GM19099 (cell line): ENCODE data around the gene GKN1.

Source experiments
- POLR2A ChIP-seq: IDR thresholded peaks from 3 replicates; pipeline ENCODE4 v1.6.1; 2011; ENCODE audit warnings: low read depth; ENCODE audit not compliant: insufficient read length; ENCODE audit errors: extremely low read depth

GKN1 gene

DNA sequence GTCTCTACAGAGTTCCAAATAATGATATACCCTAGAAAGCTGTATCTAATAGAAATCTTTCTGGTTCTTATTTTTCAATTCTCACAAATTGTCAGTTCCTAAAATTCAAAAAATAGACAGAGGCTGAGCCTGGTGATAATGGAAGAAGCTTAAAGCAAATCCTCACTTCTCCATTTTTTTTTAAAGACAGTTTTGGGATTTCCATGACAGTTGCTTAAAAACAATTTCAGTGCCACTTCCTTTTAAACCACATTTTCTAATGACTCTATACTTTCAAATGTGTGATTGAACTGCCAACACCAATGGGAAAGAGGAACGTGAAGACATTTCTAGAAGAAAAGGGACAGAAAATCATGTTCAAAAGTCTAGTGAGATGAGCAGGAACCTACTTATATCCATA is 25.7 kb upstream of the GKN1 start:
- TF ChIP-seq POLR2A: no peak

DNA sequence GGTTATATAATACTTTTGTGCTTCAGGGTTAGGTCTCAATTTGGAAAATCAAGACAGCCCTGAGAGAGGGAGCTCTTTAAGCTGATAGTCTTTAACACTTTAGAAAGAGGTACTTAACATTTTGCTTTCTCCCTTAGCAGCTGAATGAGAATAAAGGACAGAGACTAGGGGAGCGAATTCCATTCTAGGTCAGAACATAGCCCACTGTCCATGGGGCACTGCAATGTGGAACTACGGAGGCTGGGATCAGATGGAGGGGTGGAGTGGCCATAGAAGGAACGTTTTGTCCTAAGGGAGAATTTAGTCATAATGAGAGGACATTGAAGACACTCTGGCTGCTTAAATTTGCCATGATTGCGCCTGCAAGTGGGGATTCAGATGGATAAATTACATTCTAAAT is 22.5 kb upstream of the GKN1 start:
- no peak for TF ChIP-seq POLR2A

DNA sequence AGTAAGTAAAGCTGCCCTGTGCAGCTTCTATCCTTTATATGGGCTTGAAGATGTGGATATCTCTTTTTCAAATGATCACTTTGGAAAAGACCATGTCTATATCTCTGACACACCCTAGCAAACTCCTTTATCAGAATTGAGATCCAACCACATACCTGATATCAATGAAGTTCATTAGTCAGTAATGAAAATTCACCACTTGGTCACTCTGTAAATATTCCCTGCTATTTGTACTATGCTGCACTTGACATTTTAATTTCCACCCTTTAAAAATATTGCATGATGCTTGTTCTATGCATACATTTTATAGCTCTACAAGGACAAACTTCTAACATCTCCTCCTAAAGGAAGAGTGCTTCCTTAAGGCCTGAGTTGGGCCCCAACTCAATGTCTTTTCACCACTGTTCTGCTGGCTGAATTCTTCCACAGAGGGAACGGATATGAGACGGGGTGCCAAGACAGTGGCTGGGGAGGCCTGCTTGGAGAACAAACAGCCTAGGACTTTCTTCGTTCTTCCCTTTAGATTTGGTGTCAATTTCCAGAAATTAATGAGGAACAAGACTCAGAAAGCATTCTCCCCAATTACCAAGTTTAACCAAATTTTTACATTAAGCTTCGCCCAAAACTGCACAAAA is 21.4 kb upstream of the GKN1 start, which contains the start of gene GKN2:
Gene GKN2 (minus strand): TSS at position 7 of the 635 bp plus-strand sequence. CDS start 32 bp downstream, outside the sequence.
- no peak for TF ChIP-seq POLR2A

DNA sequence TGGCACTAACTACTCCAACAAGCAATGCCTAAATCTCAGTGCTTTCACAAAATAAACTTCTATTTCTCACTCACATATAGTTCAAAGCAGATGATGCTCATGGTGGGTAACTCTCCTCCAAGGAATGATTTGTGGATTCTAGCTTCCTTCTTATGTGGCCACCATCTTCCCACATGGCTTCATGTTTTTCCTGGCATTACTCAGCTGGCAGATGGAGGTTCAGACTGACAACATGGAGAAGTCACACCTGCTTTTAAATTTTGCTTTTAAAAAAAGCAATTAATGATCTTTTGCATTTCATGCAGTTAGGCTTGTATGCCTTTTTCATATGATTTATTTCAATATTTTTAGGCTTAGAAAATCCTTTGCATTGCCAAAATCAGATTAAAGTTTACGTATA is 15.4 kb upstream of the GKN1 start:
- no peak for TF ChIP-seq POLR2A

DNA sequence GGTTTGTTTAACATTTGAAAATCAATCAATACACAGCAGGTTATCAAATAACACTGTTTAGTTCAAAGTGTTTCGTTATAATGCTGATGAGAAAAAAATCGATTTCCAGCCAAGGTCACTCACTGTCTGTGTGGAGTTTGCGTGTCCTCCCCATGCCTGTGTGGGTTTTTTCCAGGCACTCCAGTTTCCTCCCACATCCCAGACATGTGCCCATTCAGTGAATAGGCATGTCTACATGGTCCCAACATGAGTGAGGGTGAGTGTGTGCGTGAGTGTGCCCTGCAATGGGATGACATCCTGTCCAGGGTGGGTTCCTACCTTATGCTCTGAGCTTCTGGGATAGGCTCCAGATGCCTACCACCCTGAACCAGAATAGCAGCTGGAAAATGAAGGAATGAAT is 13.1 kb upstream of the GKN1 start:
- TF ChIP-seq POLR2A: no peak

DNA sequence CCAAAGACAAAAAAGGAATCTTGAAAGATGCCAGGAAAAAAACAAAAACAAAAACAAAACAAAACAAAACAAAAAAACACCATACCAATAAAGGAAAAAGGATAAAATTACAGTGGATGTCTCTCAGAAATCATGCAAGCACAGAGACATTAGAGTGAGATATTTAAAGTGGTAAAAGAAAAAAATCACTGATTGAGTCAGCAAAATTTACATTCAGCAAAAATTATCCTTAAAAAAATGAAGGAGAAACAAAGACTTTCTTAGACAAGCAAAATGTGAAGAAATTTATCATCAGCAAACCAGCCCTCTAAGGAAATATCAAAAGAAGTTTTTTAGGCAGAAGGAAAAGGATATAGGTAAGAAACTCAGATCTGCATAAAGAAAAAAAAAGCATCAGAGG is 10.2 kb upstream of the GKN1 start:
- no peak for TF ChIP-seq POLR2A

DNA sequence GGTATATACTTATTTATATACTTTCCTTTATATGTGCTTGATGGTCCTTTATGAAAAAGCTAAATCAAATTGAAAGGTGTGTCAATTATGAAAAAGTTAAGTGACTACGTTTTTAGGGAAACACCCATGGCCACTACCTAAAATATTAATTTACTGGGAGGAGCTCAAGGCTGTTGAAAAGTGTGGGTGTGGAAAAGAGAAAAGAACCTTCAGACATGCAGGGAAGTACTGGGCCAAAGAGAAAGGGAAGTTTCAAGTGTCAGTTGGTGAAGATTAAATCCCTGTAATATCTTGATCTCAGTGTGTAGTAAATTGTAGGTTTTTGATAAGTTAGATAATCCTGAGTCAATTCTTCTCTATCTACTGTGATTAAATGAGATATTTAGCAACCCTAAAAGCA is 6.2 kb upstream of the GKN1 start:
- TF ChIP-seq POLR2A: no peak

DNA sequence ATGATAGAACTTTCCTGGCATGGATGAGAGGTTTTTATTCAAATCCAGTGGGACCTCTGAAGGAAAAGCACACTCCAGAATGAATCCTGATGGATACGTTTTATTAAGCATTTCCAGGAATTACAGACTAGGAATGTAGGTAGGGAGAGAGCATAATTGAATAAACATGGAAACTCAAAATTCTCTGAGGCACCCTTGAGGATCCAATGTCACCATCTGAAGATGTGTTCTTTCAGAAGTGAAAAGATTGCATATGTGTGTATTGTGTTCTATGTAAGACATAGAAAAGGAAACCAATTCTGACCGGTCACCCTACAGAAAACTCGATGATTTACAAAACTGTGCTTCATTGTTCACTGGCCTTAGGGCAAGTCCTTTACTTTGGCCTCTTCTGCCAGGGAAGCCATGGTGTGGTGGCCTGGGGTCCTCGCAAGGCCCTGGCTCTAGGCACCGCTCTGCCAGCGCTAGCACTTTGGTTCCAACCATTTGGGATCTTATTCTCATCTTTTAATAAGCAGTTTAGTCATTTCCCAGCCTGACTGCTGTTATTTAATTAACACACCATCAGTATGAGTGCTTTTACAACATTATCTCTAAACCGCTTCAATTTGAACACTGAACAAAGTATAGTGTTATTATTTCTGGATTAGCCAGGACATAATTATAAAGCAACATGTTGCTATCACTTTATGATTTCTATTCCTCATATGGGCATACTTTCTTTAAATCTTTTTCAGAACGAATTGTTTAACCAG is 4.5 kb upstream of the GKN1 start:
- no peak for TF ChIP-seq POLR2A

DNA sequence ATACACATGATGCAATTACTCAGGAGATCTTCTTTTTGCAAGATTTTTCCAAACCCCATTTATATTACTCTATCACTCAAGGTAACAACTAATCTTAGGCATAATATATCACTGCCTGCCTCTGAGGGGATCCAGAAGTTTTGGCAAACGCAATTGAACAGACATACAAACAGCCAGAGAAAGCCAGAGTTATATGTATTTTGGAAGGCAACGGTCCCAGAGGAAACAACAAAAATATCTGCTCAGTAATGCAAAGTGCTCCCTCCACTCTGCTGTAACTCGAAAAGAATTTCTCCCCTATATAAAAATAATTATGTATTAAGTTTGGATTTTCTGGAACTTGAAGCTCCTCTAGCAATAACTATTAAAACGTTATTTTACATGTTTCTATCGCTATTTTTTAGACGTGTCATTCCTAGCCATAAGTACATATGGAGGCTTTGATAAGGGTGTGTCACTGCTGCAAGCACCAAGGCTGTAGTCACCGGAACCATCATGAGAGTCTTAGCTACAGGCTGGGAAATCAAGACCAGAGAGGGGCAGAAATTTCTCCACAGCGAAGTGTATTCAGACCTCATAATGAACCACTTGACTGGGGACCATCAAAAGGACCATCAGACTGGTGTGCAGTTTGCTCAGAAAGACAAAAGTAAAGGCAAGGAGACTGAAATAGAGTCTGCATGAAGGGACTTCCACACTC is 3.7 kb upstream of the GKN1 start:
- TF ChIP-seq POLR2A: no peak

DNA sequence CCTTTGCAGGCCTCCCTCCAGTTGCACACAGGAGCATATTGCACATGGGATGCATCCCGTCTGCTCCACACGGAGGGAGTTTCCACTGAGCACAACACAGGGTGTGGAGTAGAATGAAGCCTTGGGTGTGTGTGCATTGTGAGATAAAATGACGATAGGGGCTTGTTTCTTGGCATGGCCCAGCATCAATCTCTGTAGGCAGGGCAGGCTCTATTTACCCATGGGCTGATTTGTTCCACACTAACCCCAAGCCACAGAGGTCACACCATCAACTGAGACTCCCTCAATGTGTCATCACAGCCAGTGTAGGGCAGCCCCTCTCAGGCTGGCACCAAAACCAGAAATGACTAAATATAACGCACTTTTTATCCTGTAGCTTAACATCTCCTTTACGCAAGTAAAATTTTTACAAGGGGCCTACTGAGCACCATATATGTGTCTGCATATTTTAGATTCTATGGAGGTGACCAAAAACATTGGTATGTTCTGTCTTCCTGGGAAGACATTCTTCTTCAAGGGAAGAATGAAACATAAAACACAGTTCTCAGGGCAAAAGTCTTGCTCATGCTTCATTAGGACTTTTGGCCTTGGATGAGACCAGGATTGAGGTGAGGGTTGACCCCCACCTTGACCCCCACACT is 2.7 kb upstream of the GKN1 start:
- no peak for TF ChIP-seq POLR2A

DNA sequence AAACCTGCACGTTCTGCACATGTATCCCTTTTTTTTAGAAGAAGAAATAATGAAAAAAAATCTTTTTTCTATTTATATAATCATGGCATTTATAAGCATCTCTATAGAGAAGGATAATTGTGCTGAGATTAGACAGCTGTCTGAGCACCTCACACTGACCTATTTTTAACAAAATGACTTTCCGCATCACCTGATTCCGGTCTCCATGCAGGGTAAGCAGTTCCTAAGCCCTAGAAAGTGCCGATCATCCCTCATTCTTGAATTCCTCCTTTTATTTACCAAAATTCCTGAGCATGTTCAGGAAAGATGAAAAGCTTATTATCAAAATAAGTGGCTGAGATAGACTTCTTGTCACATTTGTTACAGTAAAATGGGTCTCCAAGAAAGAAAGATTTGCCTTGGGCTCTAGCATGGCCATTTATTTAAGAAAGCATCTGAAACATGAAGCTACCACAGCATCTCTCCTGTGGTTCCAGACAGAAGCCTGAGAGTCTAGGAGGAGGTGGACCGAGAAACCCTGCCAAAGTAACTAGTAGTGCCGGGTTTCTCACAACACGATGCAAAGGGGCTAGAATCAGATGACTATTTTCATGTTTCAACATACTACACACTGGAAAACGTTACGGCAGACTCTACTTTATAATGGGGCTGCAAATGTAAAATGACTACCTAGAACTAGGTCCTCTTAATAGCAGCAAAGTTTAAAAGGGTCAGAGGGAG is 670 bp downstream of the GKN1 start:
- no peak for TF ChIP-seq POLR2A

DNA sequence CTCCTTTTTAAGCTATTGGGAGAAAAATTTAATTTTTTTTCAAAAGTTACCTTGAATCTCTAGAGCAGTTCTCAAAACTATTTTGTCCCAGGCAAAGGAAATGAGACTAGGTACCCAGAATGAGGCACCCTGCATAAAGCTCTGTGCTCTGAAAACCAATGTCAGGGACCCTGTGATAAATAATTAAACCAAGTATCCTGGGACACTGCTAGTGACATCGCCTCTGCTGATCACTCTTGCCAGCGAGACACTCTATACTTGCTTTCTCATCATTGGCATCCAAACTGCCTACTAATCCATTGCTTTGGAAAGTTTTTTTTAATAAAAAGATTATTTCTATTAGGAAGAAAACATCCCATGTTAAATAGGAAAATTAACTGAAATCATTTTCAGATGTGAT is 1.4 kb downstream of the GKN1 start:
- no peak for TF ChIP-seq POLR2A

DNA sequence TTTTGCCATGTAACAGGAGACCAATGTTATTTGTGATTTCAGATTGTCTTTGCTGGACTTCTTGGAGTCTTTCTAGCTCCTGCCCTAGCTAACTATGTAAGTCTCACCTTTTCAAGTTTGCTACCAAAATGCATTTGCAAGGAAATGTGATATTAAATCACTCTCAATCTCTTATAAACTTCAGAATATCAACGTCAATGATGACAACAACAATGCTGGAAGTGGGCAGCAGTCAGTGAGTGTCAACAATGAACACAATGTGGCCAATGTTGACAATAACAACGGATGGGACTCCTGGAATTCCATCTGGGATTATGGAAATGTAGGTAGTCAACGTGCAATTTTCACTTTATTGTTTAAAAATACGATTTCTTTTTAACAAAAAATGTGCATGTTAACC is 3.0 kb downstream of the GKN1 start:
- no peak for TF ChIP-seq POLR2A

DNA sequence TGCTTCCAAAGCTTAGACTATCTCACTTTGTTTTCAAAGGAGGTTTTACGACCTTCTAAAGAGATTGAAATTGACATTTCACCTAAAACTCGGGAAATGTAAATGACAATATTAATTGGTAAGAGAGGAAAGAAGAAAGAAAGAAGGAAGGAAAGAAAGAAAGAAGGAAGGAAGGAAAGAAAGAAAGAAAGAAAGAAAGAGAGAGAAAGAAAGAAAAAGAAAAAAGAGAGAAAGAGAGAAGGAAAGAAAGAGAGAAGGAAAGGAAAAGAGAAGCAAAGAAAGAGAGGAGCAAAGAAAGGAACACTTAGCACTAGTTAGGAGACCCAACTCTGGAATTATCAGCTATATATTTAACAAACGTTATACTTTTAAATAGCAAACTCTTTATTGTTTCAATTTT is 3.7 kb downstream of the GKN1 start:
- TF ChIP-seq POLR2A: no peak

DNA sequence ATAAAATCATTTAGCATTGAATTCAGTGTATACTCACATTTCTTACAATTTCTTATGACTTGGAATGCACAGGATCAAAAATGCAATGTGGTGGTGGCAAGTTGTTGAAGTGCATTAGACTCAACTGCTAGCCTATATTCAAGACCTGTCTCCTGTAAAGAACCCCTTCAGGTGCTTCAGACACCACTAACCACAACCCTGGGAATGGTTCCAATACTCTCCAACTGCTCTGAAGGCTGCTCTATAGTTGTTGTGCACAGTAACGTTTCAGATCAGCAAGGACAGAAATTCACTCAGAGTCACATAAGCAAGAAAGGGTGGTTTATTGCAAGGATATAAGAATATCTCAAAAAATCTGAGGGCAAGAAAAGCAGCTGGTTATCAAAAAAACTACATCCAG is 6.5 kb downstream of the GKN1 start:
- no peak for TF ChIP-seq POLR2A
